ENCODE results near the gene LNP1.

GRCh38 chr3:100471444-100471843 lies 70.1 kb downstream of the LNP1 start:
- TF ChIP-seq, protein P1, sequence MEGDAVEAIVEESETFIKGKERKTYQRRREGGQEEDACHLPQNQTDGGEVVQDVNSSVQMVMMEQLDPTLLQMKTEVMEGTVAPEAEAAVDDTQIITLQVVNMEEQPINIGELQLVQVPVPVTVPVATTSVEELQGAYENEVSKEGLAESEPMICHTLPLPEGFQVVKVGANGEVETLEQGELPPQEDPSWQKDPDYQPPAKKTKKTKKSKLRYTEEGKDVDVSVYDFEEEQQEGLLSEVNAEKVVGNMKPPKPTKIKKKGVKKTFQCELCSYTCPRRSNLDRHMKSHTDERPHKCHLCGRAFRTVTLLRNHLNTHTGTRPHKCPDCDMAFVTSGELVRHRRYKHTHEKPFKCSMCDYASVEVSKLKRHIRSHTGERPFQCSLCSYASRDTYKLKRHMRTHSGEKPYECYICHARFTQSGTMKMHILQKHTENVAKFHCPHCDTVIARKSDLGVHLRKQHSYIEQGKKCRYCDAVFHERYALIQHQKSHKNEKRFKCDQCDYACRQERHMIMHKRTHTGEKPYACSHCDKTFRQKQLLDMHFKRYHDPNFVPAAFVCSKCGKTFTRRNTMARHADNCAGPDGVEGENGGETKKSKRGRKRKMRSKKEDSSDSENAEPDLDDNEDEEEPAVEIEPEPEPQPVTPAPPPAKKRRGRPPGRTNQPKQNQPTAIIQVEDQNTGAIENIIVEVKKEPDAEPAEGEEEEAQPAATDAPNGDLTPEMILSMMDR (optimal IDR thresholded peaks at IDR 0.05 in 1 of 3, IDR thresholded peaks at IDR 0.05 in 1 of 3, conservative IDR thresholded peaks at IDR 0.05 in 1 of 3; ENCODE audit: extremely low read depth in 1 of 3, insufficient read depth in 2 of 3, low read length in 3 of 3), result no peak
- no peak for TF ChIP-seq EZH2 (IDR thresholded peaks at IDR 0.05; ENCODE audit: low read length)

All from keratinocyte (primary cell).